ENCODE results near the gene INF2.
"Not testable (repeated sequence)": the region's sequence is repeated elsewhere in the genome, so short reads cannot be mapped to it uniquely, and the experiment has no call there.

The INF2 gene

GRCh38 chr14:104657563-104658324, 31.7 kb upstream of the INF2 start:
- DNase-seq = no peak

- no peak for DNase-seq
These were observed 31.1 kb upstream of the INF2 start for GRCh38 chr14:104658325-104658712.

GRCh38 chr14:104659146-104659545, 30.3 kb upstream of the INF2 start:
- no peak for DNase-seq

- no peak for DNase-seq
These were observed 29.5 kb upstream of the INF2 start for GRCh38 chr14:104659764-104660523.

- no peak for DNase-seq
These were observed 28.8 kb upstream of the INF2 start for GRCh38 chr14:104660597-104660996.

- DNase-seq = no peak
These were observed 28.3 kb upstream of the INF2 start for GRCh38 chr14:104661086-104661485.

- not testable (repeated sequence) for DNase-seq
These were observed 27.8 kb upstream of the INF2 start for GRCh38 chr14:104661528-104662157.

GRCh38 chr14:104662472-104662871, 26.9 kb upstream of the INF2 start:
- DNase-seq = not testable (repeated sequence)

- no peak for DNase-seq
These were observed 25.3 kb upstream of the INF2 start for GRCh38 chr14:104664107-104664506.

GRCh38 chr14:104664588-104664987, 24.8 kb upstream of the INF2 start:
- no peak for DNase-seq

GRCh38 chr14:104665114-104665656, 24.2 kb upstream of the INF2 start:
- DNase-seq = no peak

- DNase-seq = peak; percentile 55
These were observed 23.5 kb upstream of the INF2 start for GRCh38 chr14:104665657-104666522.

GRCh38 chr14:104666523-104666895, 22.9 kb upstream of the INF2 start:
- DNase-seq = not testable (repeated sequence)

- no peak for DNase-seq
These were observed 22.4 kb upstream of the INF2 start for GRCh38 chr14:104666981-104667380.

GRCh38 chr14:104669697-104670096, 19.7 kb upstream of the INF2 start:
- DNase-seq = no peak

GRCh38 chr14:104671330-104671977, 18.0 kb upstream of the INF2 start:
- DNase-seq = not testable (repeated sequence)

- DNase-seq = not testable (repeated sequence)
These were observed 17.3 kb upstream of the INF2 start for GRCh38 chr14:104672119-104672518.

- DNase-seq = no peak
These were observed 15.9 kb upstream of the INF2 start for GRCh38 chr14:104673481-104673880.

GRCh38 chr14:104675447-104675846, 14.0 kb upstream of the INF2 start:
- DNase-seq = no peak

- DNase-seq = no peak
These were observed 13.2 kb upstream of the INF2 start for GRCh38 chr14:104676130-104676693.

GRCh38 chr14:104676694-104677511, 12.5 kb upstream of the INF2 start:
- DNase-seq = peak; percentile 49 to 57

Measured in activated CD4-positive, alpha-beta T cell treated with anti-CD3 and anti-CD28 coated beads for 4 hours (primary cell).